CD4-positive, alpha-beta T cell treated with Interferon alpha-2 for 1 hour (primary cell): Measurements from ENCODE around the gene PSMD9.
A peak's percentile ranks its signal among the peaks of the same experiment; 100 is the strongest.
"Not testable (repeated sequence)": the region's sequence is repeated elsewhere in the genome, so short reads cannot be mapped to it uniquely, and the experiment has no call there.

Experiments
- DNase-seq, 2 donors: peaks; one replicate each; pipeline ENCODE4 v3.0.0-alpha.2; 2020 to 2022

Gene PSMD9

GRCh38 chr12:121926874-121927706 is 38.5 kb downstream of the PSMD9 start:
- DNase-seq, result peak in 1 of 2 donors; percentile 10

GRCh38 chr12:121927813-121928212 is 39.2 kb downstream of the PSMD9 start:
- DNase-seq, result no peak

GRCh38 chr12:121929545-121929944 is 41.0 kb downstream of the PSMD9 start:
- DNase-seq, result not testable (repeated sequence)

GRCh38 chr12:121930862-121931261 is 42.3 kb downstream of the PSMD9 start:
- DNase-seq, result no peak

GRCh38 chr12:121932176-121932536 is 43.6 kb downstream of the PSMD9 start:
- DNase-seq, result no peak

- DNase-seq, result no peak
Measured at GRCh38 chr12:121932914-121933521, 44.4 kb downstream of the PSMD9 start.

- no peak for DNase-seq
Measured at GRCh38 chr12:121933522-121934308, 45.1 kb downstream of the PSMD9 start.

GRCh38 chr12:121934309-121934664 is 45.7 kb downstream of the PSMD9 start:
- no peak for DNase-seq

- DNase-seq, result no peak
Measured at GRCh38 chr12:121937654-121938053, 49.1 kb downstream of the PSMD9 start.

- no peak for DNase-seq
Measured at GRCh38 chr12:121939186-121939585, 50.6 kb downstream of the PSMD9 start.

GRCh38 chr12:121939992-121940766 is 51.6 kb downstream of the PSMD9 start:
- DNase-seq, result no peak

GRCh38 chr12:121942145-121942718 is 53.6 kb downstream of the PSMD9 start:
- no peak for DNase-seq

GRCh38 chr12:121943926-121944325 is 55.3 kb downstream of the PSMD9 start:
- no peak for DNase-seq

- DNase-seq, result no peak
Measured at GRCh38 chr12:121946313-121947025, 57.9 kb downstream of the PSMD9 start.

GRCh38 chr12:121947981-121948380 is 59.4 kb downstream of the PSMD9 start:
- DNase-seq, result no peak

- no peak for DNase-seq
Measured at GRCh38 chr12:121949648-121950397, 61.2 kb downstream of the PSMD9 start.

GRCh38 chr12:121953117-121953692 is 64.6 kb downstream of the PSMD9 start:
- DNase-seq, result no peak

- DNase-seq, result no peak
Measured at GRCh38 chr12:121953695-121954094, 65.1 kb downstream of the PSMD9 start.

GRCh38 chr12:121955258-121956237 is 67.0 kb downstream of the PSMD9 start:
- no peak for DNase-seq
